Measurements from ENCODE around the gene CRNKL1. TPM values are rescaled to one million over a fixed set of nuclear protein-coding genes. Genes with fewer than 3 reads are reported as not detected.

CRNKL1 gene
- polyA plus RNA-seq, 1 of the 3 experiments (the other 2 are of a cell fraction) = 7.6 TPM

- Histone ChIP-seq H3F3A (replicated peaks; ENCODE audit: insufficient read depth) (no peaks in the 10 kb centered on the region), H3K27ac (ENCODE audit: low read depth in 2 of 2, low read length in 1 of 2) (no peak overlapping the region), H2AFZ (ENCODE audit: low read depth) (no peak overlapping the region), H3K9me3 (no peaks in the 10 kb centered on the region), H3K79me2 (ENCODE audit: insufficient read depth) (0 out of 2 replicates have a peak, but pooled peaks cover 4% of the 10 kb centered on the region), H3K4me3 (ENCODE audit: low read depth in 2 of 2, low read length in 1 of 2) (no peak overlapping the region), H3K27me3 (ENCODE audit: insufficient read depth) (no peaks in the 10 kb centered on the region), H3K4me1 (ENCODE audit: control insufficient read depth in 1 of 2, insufficient read depth in 2 of 2, low read depth in 1 of 2, low read length in 1 of 2) (peaks cover 6 to 12% of the 10 kb centered on the region in 2 experiments; a peak in 2 of 4 replicates), H3K36me3 (replicated peaks in 1 of 2; ENCODE audit: control insufficient read depth in 1 of 2, insufficient read depth in 2 of 2, low read length in 1 of 2) (peaks cover 0 to 3% of the 10 kb centered on the region in 2 experiments), H4K20me1 (ENCODE audit: insufficient read depth) (no peaks in the 10 kb centered on the region), H3K4me2 (no peak overlapping the region), H3K9ac (no peak overlapping the region), H3K9me2 (no peaks in the 10 kb centered on the region)
- no peak for DNase-seq
- CTCF ChIA-PET = interaction anchor here (1.0 to 1.1 kb wide), 2 partner anchors 9 to 14 kb away, joined by 3 read pairs; partner anchors contain the start of gene NAA20
- 93% methylated on average over 23 of the region's 23 CpGs for WGBS (ENCODE audit: low lambda C conversion rate)
- no peak for TF ChIP-seq RXRA (IDR thresholded peaks at IDR 0.05; ENCODE audit: borderline replicate concordance, low read depth)
- TF ChIP-seq ZBTB33 (IDR thresholded peaks at IDR 0.05; ENCODE audit: borderline replicate concordance, low read depth) = no peak
- TF ChIP-seq RCOR1 (IDR thresholded peaks at IDR 0.05; ENCODE audit: low read length) = no peak
- no peak for TF ChIP-seq FOXM1 (IDR thresholded peaks at IDR 0.05; ENCODE audit: low read depth)
- no peak for TF ChIP-seq TEAD4 (IDR thresholded peaks at IDR 0.05; ENCODE audit: borderline replicate concordance, insufficient read depth)
- TF ChIP-seq ELF1 (IDR thresholded peaks at IDR 0.05) = no peak
- TF ChIP-seq FOSL2 (IDR thresholded peaks at IDR 0.05; ENCODE audit: borderline replicate concordance, low read depth) = no peak
- no peak for TF ChIP-seq GABPA (IDR thresholded peaks at IDR 0.05; ENCODE audit: low read depth)
- TF ChIP-seq SIN3A (IDR thresholded peaks at IDR 0.05; ENCODE audit: borderline replicate concordance, low read depth, low read length) = no peak
- TF ChIP-seq NFIC (IDR thresholded peaks at IDR 0.05; ENCODE audit: borderline replicate concordance) = no peak
- no peak for TF ChIP-seq TCF12 (IDR thresholded peaks at IDR 0.05)
- TF ChIP-seq JUND (IDR thresholded peaks at IDR 0.05) = no peak
- no peak for TF ChIP-seq YY1 (IDR thresholded peaks at IDR 0.05; ENCODE audit: low read depth)
- TF ChIP-seq CTCF (IDR thresholded peaks at IDR 0.05) = no peak
- TF ChIP-seq REST (IDR thresholded peaks at IDR 0.05; ENCODE audit: low read depth, low read length) = no peak
- POLR2A ChIA-PET = no interaction called here
Measured at GRCh38 chr20:20003031-20003954, 49.0 kb downstream of the CRNKL1 start.

Data from SK-N-SH (cell line).